Ovary (tissue), 3 donors: Measurements from ENCODE around the gene KLF12.

Experiments used
- EP300 ChIP-seq: sonication (generic); formaldehyde crosslinking; IDR thresholded peaks from one replicate; pipeline ENCODE4 v1.6.1; 2017; ENCODE audit warnings: antibody characterized with exemption
- TF ChIP-seq, protein P1 (sequence below), 3 donors: fragments of 450-650 bp in 2 of 3; fragments of 200-600 bp in 1 of 3; IDR thresholded peaks; one replicate each; pipeline versions ENCODE4 v1.5.1 to v1.8.0; 2016 to 2022; ENCODE audit warnings: antibody characterized with exemption in 3 of 3, mild to moderate bottlenecking in 1 of 3
- donor health status: DM: no; HTN: no; CAD: no.

DNA sequence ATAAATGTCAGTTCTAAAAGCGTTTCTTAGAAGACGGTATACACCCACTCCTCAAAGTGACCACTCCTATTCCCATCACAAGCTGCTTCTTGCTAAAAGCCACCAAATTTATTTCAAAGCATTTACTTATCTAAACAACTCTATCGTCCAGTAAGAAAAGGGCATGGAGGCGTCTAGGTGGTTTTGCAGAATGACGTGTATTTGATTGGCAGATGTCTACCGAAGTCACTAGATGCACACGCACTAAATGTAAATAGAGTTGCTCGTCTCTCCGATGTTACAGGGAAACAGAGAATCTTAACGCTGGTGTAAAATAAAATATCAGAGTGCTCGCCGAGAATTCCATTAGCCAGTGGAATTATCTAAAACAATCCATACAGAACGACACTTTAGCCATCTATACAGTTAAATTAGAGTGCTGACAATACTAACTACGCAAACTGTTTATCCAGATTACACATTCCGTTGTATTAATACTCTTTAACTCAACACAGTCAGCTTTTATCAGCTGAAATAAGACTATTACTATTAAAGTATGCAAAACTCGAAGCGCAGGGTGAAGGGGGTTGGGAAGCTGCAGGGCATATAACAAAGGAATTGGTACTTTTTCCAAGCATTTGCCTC, 1.9 kb downstream of the KLF12 start:
- TF ChIP-seq, protein P1, sequence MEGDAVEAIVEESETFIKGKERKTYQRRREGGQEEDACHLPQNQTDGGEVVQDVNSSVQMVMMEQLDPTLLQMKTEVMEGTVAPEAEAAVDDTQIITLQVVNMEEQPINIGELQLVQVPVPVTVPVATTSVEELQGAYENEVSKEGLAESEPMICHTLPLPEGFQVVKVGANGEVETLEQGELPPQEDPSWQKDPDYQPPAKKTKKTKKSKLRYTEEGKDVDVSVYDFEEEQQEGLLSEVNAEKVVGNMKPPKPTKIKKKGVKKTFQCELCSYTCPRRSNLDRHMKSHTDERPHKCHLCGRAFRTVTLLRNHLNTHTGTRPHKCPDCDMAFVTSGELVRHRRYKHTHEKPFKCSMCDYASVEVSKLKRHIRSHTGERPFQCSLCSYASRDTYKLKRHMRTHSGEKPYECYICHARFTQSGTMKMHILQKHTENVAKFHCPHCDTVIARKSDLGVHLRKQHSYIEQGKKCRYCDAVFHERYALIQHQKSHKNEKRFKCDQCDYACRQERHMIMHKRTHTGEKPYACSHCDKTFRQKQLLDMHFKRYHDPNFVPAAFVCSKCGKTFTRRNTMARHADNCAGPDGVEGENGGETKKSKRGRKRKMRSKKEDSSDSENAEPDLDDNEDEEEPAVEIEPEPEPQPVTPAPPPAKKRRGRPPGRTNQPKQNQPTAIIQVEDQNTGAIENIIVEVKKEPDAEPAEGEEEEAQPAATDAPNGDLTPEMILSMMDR (IDR thresholded peaks at IDR 0.05), result no peak
- no peak for TF ChIP-seq EP300
